Breast epithelium (tissue), 3 donors: Measurements from ENCODE around the gene JAM2.

Experiments used
- CTCF ChIP-seq, 3 donors: fragments of 450-650 bp; IDR thresholded peaks; one replicate each; pipeline ENCODE4 v1.5.1; 2016 to 2017; ENCODE audit warnings: antibody characterized with exemption in 3 of 3, mild to moderate bottlenecking in 3 of 3, moderate library complexity in 3 of 3
- POLR2AphosphoS5 ChIP-seq, 3 donors: sonication (generic); formaldehyde crosslinking; IDR thresholded peaks; one replicate each; pipeline ENCODE4 v1.6.1; 2017; ENCODE audit warnings: antibody characterized with exemption in 3 of 3

GRCh38 chr21:25638660-25639550 is at the start of gene JAM2:
- no peak for TF ChIP-seq CTCF (IDR thresholded peaks at IDR 0.05)
- TF ChIP-seq POLR2AphosphoS5 (IDR thresholded peaks at IDR 0.05): no peak
